H1 (cell line): ENCODE measurements around the gene XCL1.
"Not testable (repeated sequence)": the region's sequence is repeated elsewhere in the genome, so short reads cannot be mapped to it uniquely, and the experiment has no call there.

Experiments used
- EZH2 ChIP-seq: fragments of 200-600 bp; sonication (generic); IDR thresholded peaks from 2 replicates; pipeline ENCODE4 v1.7.1; 2012; ENCODE audit warnings: low read depth, mild to moderate bottlenecking, moderate library complexity, low read length, inconsistent platforms; ENCODE audit not compliant: severe bottlenecking
- TCF12 ChIP-seq: IDR thresholded peaks from 2 replicates; pipeline ENCODE4 v1.6.1; 2011; ENCODE audit warnings: low read depth, mild to moderate bottlenecking, low read length
- TF ChIP-seq, protein P1 (sequence below), 3 experiments: IDR thresholded peaks; 1 replicate in 2 of 3; 2 replicates in 1 of 3; pipeline versions ENCODE4 v1.5.1 to v1.6.1; 2011; ENCODE audit warnings: low read length in 3 of 3, mild to moderate bottlenecking in 3 of 3, inconsistent platforms in 2 of 3, low read depth in 1 of 3, moderate library complexity in 1 of 3; ENCODE audit not compliant: insufficient read depth in 1 of 3; ENCODE audit errors: control extremely low read depth in 1 of 3
- TF ChIP-seq, protein P2 (sequence below): IDR thresholded peaks from 2 replicates; pipeline ENCODE4 v1.6.1; 2012; ENCODE audit warnings: inconsistent platforms

DNA sequence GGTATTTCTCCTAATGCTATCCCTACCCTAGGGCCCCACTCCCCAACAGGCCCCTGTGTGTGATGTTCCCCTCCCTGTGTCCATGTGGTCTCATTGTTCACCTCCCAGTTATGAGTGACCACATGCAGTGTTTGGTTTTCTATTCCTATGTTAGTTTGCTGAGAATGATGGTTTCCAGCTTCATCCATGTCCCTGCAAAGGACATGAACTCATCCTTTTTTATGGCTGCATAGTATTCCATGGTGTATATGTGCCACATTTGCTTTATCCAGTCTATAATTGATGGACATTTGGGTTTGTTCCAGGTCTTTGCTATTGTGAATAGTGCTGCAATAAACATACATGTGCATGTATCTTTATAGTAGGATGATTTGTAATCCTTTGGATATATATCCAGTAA, 19.0 kb downstream of the XCL1 start:
- TF ChIP-seq, protein P1, sequence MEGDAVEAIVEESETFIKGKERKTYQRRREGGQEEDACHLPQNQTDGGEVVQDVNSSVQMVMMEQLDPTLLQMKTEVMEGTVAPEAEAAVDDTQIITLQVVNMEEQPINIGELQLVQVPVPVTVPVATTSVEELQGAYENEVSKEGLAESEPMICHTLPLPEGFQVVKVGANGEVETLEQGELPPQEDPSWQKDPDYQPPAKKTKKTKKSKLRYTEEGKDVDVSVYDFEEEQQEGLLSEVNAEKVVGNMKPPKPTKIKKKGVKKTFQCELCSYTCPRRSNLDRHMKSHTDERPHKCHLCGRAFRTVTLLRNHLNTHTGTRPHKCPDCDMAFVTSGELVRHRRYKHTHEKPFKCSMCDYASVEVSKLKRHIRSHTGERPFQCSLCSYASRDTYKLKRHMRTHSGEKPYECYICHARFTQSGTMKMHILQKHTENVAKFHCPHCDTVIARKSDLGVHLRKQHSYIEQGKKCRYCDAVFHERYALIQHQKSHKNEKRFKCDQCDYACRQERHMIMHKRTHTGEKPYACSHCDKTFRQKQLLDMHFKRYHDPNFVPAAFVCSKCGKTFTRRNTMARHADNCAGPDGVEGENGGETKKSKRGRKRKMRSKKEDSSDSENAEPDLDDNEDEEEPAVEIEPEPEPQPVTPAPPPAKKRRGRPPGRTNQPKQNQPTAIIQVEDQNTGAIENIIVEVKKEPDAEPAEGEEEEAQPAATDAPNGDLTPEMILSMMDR (IDR thresholded peaks at IDR 0.05; ENCODE audit: control extremely low read depth in 1 of 3, insufficient read depth in 1 of 3, low read depth in 1 of 3, low read length in 3 of 3) = not testable (repeated sequence)
- TF ChIP-seq, protein P2, sequence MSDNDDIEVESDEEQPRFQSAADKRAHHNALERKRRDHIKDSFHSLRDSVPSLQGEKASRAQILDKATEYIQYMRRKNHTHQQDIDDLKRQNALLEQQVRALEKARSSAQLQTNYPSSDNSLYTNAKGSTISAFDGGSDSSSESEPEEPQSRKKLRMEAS = not testable (repeated sequence)
- not testable (repeated sequence) for TF ChIP-seq TCF12, EZH2
